ENCODE results near the gene DBF4B. TPM values are rescaled to one million over a fixed set of nuclear protein-coding genes. Genes with fewer than 3 reads are reported as not detected.
A peak's percentile ranks its signal among the peaks of the same experiment; 100 is the strongest.

The DBF4B gene
- total RNA-seq, 4 donors from 2014 or later, result 2.6 to 16.5 (median 4.1) TPM

DNA sequence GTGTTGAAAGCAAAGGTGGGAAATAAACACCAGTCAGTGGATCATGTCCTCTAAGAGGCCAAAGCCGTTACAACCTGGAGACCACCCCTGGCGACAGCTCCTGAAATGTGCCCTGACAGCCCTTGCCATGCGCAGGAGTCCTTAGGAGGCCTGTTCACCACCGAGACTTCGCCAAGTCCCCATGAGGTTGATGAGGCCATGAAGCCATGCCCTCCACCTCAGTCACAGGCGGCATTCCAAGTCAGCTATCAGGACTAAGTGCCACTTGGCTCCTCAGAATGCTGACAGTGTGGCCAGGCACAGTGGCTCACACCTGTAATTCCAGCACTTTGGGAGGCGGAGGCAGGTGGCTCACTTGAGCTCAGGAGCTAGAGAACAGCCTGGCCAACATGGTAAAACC, 77.5 kb downstream of the DBF4B start:
- no peaks in the 10 kb centered on the region for H3K36me3 ChIP-seq
- H3K27me3 ChIP-seq, result no peaks in the 10 kb centered on the region
- DNase-seq, result peak in 1 of 3 donors; percentile 26
- H3K27ac ChIP-seq, result no peak overlapping the region
- no peak for TF ChIP-seq POLR2A (IDR thresholded peaks at IDR 0.05)
- TF ChIP-seq, protein P1, sequence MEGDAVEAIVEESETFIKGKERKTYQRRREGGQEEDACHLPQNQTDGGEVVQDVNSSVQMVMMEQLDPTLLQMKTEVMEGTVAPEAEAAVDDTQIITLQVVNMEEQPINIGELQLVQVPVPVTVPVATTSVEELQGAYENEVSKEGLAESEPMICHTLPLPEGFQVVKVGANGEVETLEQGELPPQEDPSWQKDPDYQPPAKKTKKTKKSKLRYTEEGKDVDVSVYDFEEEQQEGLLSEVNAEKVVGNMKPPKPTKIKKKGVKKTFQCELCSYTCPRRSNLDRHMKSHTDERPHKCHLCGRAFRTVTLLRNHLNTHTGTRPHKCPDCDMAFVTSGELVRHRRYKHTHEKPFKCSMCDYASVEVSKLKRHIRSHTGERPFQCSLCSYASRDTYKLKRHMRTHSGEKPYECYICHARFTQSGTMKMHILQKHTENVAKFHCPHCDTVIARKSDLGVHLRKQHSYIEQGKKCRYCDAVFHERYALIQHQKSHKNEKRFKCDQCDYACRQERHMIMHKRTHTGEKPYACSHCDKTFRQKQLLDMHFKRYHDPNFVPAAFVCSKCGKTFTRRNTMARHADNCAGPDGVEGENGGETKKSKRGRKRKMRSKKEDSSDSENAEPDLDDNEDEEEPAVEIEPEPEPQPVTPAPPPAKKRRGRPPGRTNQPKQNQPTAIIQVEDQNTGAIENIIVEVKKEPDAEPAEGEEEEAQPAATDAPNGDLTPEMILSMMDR (IDR thresholded peaks at IDR 0.05), result no peak
- no peaks in the 10 kb centered on the region for H3K9me3 ChIP-seq
- no peaks in the 10 kb centered on the region for H3K4me1 ChIP-seq
- H3K4me3 ChIP-seq, result no peak overlapping the region

DNA sequence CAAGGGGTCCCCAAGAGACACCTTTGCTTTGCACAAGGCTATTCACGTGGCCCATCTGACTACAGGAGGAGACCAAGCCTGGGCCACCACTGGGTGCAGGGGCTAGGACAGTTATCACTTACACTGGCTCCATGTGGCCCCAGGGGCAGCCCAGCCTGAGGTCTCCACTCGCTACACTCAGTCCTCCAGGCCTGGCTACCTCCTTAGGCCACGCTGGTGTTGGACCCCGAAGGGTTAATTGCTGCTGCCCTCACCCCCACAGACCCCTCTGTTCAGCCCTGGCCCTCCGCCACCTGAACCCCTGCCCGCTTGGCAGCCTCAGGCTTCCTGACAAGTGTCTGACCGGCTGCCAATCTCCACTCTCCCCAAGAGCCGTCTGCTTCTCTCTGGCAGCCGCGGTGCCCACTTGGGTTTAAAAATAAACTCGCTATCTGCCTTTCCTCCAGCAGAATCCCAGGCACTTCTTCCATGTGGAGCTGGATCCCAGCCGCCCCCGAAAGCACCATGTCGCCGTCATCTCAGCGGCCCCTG, 78.2 kb downstream of the DBF4B start:
- Histone ChIP-seq H3K4me1 (no peaks in the 10 kb centered on the region), H3K27me3 (no peaks in the 10 kb centered on the region), H3K27ac (no peak overlapping the region), H3K36me3 (no peaks in the 10 kb centered on the region), H3K9me3 (no peaks in the 10 kb centered on the region), H3K4me3 (no peak overlapping the region)
- TF ChIP-seq POLR2A (IDR thresholded peaks at IDR 0.05), result no peak
- TF ChIP-seq, protein P1 (IDR thresholded peaks at IDR 0.05), result no peak
- DNase-seq, result no peak

DNA sequence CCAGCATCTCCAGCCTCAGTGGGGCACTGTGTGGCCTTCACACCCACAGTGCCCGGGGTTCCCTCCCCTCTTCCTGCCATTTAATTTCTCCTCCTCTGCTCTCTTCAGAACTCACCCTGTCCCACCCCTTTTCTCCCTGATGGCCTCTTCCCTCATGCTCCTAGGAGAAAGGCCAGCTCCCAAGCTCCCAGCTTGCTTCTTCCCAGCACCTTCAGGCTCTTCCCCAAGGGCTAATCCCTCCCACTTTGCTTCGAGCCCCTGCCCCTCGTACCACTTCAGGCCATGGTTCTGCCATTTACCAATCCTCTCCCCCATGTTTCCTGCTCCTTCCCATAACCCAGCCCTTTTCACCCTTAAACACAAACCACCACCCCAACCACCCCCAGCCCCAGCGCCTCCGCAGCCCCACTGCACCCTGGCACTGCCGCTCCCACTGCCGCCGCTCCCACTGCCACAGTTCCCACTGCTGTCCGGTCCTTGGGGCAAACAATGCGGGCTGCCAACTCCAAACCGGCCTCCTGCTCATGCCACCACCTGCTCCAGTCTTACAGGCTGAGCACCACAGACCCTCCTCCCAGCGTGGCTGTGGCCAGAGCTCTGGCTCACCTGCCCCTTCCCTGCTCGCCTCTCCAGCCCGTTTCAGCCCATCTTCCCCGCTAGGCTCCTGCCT, 78.9 kb downstream of the DBF4B start:
- Histone ChIP-seq H3K4me3 (no peak overlapping the region), H3K27me3 (no peaks in the 10 kb centered on the region), H3K36me3 (no peaks in the 10 kb centered on the region), H3K4me1 (no peaks in the 10 kb centered on the region), H3K9me3 (no peaks in the 10 kb centered on the region), H3K27ac (no peak overlapping the region)
- peak in 1 of 3 donors; percentile 13 for DNase-seq
- TF ChIP-seq, protein P1 (IDR thresholded peaks at IDR 0.05), result no peak
- no peak for TF ChIP-seq POLR2A (IDR thresholded peaks at IDR 0.05)

DNA sequence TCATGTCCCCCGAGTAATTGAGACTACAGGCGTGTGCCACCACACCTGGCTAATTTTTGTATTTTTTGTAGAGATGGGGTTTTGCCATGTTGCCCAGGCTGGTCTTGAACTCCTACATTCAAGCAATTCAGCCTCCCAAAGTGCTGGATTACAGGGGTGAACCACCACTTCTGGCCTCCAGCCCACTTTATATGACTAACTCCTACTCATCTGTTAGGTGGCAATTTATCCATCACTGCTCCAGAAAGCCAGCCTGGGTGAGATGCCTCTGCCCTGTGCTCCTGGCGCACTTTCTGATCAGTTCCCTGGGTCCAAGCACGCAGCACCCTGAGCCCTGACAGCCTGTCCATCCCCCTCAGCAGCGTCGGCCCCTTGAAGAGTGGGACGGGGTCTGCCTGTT, 79.7 kb downstream of the DBF4B start:
- Histone ChIP-seq H3K4me1 (no peaks in the 10 kb centered on the region), H3K9me3 (no peaks in the 10 kb centered on the region), H3K36me3 (no peaks in the 10 kb centered on the region), H3K27me3 (no peaks in the 10 kb centered on the region), H3K4me3 (no peak overlapping the region), H3K27ac (no peak overlapping the region)
- TF ChIP-seq, protein P1 (IDR thresholded peaks at IDR 0.05), result no peak
- no peak for TF ChIP-seq POLR2A (IDR thresholded peaks at IDR 0.05)
- DNase-seq, result no peak

DNA sequence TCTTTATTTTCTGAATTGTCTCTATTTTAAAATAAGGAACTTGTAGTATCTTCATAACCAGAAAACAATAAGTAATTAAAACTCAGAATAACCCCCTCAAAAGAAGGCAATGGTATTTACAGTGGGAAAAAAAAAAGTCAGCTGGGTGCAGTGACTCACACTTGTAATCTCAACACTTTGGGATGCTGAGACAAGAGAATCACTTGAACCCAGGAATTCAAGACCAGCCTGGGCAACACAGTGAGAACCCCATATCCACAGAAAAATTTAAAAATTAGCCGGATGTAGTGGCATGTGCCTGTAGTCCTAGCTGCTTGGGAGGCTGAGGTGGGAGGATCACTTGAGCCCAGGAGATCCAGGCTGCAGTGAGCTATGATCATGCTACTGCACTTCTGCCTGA, 83.8 kb downstream of the DBF4B start:
- H3K36me3 ChIP-seq, result no peaks in the 10 kb centered on the region
- no peak overlapping the region for H3K4me3 ChIP-seq
- no peaks in the 10 kb centered on the region for H3K27me3 ChIP-seq
- H3K4me1 ChIP-seq, result peaks cover 0 to 8% (median 0%) of the 10 kb centered on the region in 4 donors
- no peaks in the 10 kb centered on the region for H3K9me3 ChIP-seq
- no peak for DNase-seq
- no peak overlapping the region for H3K27ac ChIP-seq
- TF ChIP-seq, protein P1 (IDR thresholded peaks at IDR 0.05), result no peak
